ENCODE data around the gene SNX11.

- TF ChIP-seq CTCF (IDR thresholded peaks at IDR 0.05; ENCODE audit: poor library complexity, severe bottlenecking) (no peak), EZH2 (IDR thresholded peaks at IDR 0.05; ENCODE audit: borderline replicate concordance, insufficient read depth, low read length, poor library complexity, severe bottlenecking) (no peak), RAD21 (conservative IDR thresholded peaks at IDR 0.05) (no peak), REST (IDR thresholded peaks at IDR 0.05; ENCODE audit: borderline replicate concordance) (no peak), SMC3 (conservative IDR thresholded peaks at IDR 0.05; ENCODE audit: poor library complexity) (no peak), POLR2AphosphoS5 (IDR thresholded peaks at IDR 0.05) (no peak), EP300 (conservative IDR thresholded peaks at IDR 0.05; ENCODE audit: poor library complexity, severe bottlenecking) (no peak), TAF1 (IDR thresholded peaks at IDR 0.05; ENCODE audit: low read depth) (no peak), MXI1 (conservative IDR thresholded peaks at IDR 0.05; ENCODE audit: poor library complexity, severe bottlenecking) (no peak)
Observed at GRCh38 chr17:48160177-48161081, 52.9 kb downstream of the SNX11 start.

Data from neural cell (in vitro differentiated cells).